OCI-LY1 (cell line): ENCODE results near the gene XPA.

Experiments
- H2AFZ ChIP-seq: fragments of 200-600 bp; sonication (generic), shearing (Covaris generic); 2 replicates; pipeline ENCODE4 v1.6.0; 2014; ENCODE audit warnings: antibody characterized with exemption, mild to moderate bottlenecking, low read length
- H3F3A ChIP-seq: fragments of 200-600 bp; sonication (generic), shearing (Covaris generic); 2 replicates; pipeline ENCODE4 v1.6.0; 2014; ENCODE audit warnings: mild to moderate bottlenecking, antibody characterized with exemption, low read length, moderate library complexity; ENCODE audit not compliant: insufficient read depth
- H3K27ac ChIP-seq: fragments of 200-600 bp; sonication (generic); 2 replicates; pipeline ENCODE4 v1.5.1; 2014; ENCODE audit warnings: low read length, mixed run types, mild to moderate bottlenecking, low read depth; ENCODE audit not compliant: poor library complexity, severe bottlenecking
- H3K27me3 ChIP-seq: fragments of 200-600 bp; sonication (generic); 2 replicates; pipeline ENCODE4 v1.6.0; 2014; ENCODE audit warnings: antibody characterized with exemption, mild to moderate bottlenecking, low read length, moderate library complexity; ENCODE audit not compliant: insufficient read depth
- H3K36me3 ChIP-seq: fragments of 200-600 bp; sonication (generic); 2 replicates; pipeline ENCODE4 v1.6.1; 2014; ENCODE audit warnings: mild to moderate bottlenecking, antibody characterized with exemption, low read length, moderate library complexity, mixed read lengths; ENCODE audit not compliant: insufficient read depth
- H3K4me1 ChIP-seq: fragments of 200-600 bp; sonication (generic); 2 replicates; pipeline ENCODE4 v1.5.1; 2014; ENCODE audit warnings: mild to moderate bottlenecking, low read length, moderate library complexity; ENCODE audit not compliant: insufficient read depth, severe bottlenecking
- H3K4me2 ChIP-seq: fragments of 200-600 bp; sonication (generic), shearing (Covaris generic); 2 replicates; pipeline ENCODE4 v1.6.1; 2014; ENCODE audit warnings: low read length
- H3K4me3 ChIP-seq: fragments of 200-600 bp; sonication (generic); 2 replicates; pipeline ENCODE4 v1.5.1; 2014; ENCODE audit warnings: low read length, low read depth, mild to moderate bottlenecking, mixed read lengths; ENCODE audit not compliant: poor library complexity, severe bottlenecking
- H3K79me2 ChIP-seq: fragments of 200-600 bp; shearing (Covaris generic); 2 replicates; pipeline ENCODE4 v1.6.1; 2016; ENCODE audit warnings: mixed run types, low read length, mixed read lengths; ENCODE audit not compliant: insufficient read depth
- H3K9ac ChIP-seq: fragments of 200-600 bp; sonication (generic), shearing (Covaris generic); 2 replicates; pipeline ENCODE4 v1.6.1; 2014; ENCODE audit warnings: mild to moderate bottlenecking, low read length, mixed read lengths
- H3K9me2 ChIP-seq: fragments of 200-600 bp; sonication (generic), shearing (Covaris generic); 2 replicates; pipeline ENCODE4 v1.6.1; 2014; ENCODE audit warnings: low read depth, mild to moderate bottlenecking, low read length, mixed read lengths
- H3K9me3 ChIP-seq: fragments of 200-600 bp; shearing (Covaris generic); 2 replicates; pipeline ENCODE4 v1.6.1; 2014; ENCODE audit warnings: low read length, mixed read lengths
- H4K20me1 ChIP-seq: fragments of 200-600 bp; sonication (generic), shearing (Covaris generic); 2 replicates; pipeline ENCODE4 v1.6.0; 2016; ENCODE audit warnings: mild to moderate bottlenecking, low read length; ENCODE audit not compliant: insufficient read depth
- CTCF ChIP-seq: fragments of 200-600 bp; sonication (generic), shearing (Covaris generic); IDR thresholded peaks from 2 replicates; pipeline ENCODE4 v1.5.1; 2017; ENCODE audit warnings: mild to moderate bottlenecking, antibody characterized with exemption, low read length, moderate library complexity, mixed read lengths
- EZH2 ChIP-seq: fragments of 200-600 bp; sonication (generic), shearing (Covaris generic); IDR thresholded peaks from 2 replicates; pipeline ENCODE4 v1.8.0; 2017; ENCODE audit warnings: borderline replicate concordance, mixed run types, mild to moderate bottlenecking, antibody characterized with exemption, low read length, moderate library complexity, mixed read lengths

Gene XPA

DNA sequence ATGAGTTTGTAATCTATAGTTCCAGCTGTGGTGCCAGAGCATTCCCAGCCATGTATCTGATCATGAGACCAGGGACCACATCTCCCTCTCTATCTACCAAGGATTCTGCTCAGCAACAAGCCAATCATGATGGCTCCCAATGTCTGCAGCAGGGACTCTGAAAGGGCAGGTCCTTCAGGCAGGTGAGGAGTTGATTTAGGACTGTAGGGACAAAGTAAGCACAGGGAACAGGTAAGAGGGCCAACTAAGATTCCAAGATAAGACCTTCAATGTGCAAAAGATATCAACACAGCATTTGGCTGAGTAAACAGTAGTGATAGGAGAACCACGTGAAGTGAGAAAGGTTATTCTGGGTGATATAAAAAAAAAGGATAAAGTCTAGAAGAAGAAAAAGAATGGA lies 8.5 kb downstream of the XPA start:
- H3K27me3 ChIP-seq = no peaks in the 10 kb centered on the region
- H3F3A ChIP-seq = no peaks in the 10 kb centered on the region
- no peaks in the 10 kb centered on the region for H4K20me1 ChIP-seq
- peaks cover 4% of the 10 kb centered on the region; the same call in 1 of the 2 replicates for H3K79me2 ChIP-seq
- H3K4me3 ChIP-seq = no peak overlapping the region
- TF ChIP-seq CTCF (no peak), EZH2 (no peak)
- H3K4me1 ChIP-seq = peaks cover 3% of the 10 kb centered on the region
- no peak overlapping the region for H2AFZ ChIP-seq
- no peaks in the 10 kb centered on the region for H3K9me2 ChIP-seq
- H3K4me2 ChIP-seq = no peak overlapping the region
- H3K9me3 ChIP-seq = no peaks in the 10 kb centered on the region
- H3K36me3 ChIP-seq = peaks cover 69% of the 10 kb centered on the region
- H3K27ac ChIP-seq = no peak overlapping the region
- no peak overlapping the region for H3K9ac ChIP-seq

- H3F3A ChIP-seq = no peaks in the 10 kb centered on the region
- no peak overlapping the region for H2AFZ ChIP-seq
- H3K9ac ChIP-seq = no peak overlapping the region
- H3K4me2 ChIP-seq = no peak overlapping the region
- H3K27me3 ChIP-seq = no peaks in the 10 kb centered on the region
- H4K20me1 ChIP-seq = no peaks in the 10 kb centered on the region
- H3K36me3 ChIP-seq = peaks cover 81% of the 10 kb centered on the region
- no peaks in the 10 kb centered on the region for H3K9me3 ChIP-seq
- H3K4me1 ChIP-seq = no peaks in the 10 kb centered on the region
- no peak overlapping the region for H3K4me3 ChIP-seq
- no peaks in the 10 kb centered on the region for H3K9me2 ChIP-seq
- TF ChIP-seq EZH2 (no peak), CTCF (no peak)
- H3K79me2 ChIP-seq = no peaks in the 10 kb centered on the region
- H3K27ac ChIP-seq = no peak overlapping the region
These were observed 14.9 kb downstream of the XPA start for GRCh38 chr9:97682242-97682641.

GRCh38 chr9:97675655-97676054 lies 21.5 kb downstream of the XPA start:
- no peak overlapping the region for H3K9ac ChIP-seq

More at GRCh38 chr9:97675655-97676054, 21.5 kb downstream of the XPA start:
- Histone ChIP-seq H3K9me2 (no peaks in the 10 kb centered on the region), H3K79me2 (no peaks in the 10 kb centered on the region), H2AFZ (no peak overlapping the region), H4K20me1 (no peaks in the 10 kb centered on the region), H3K4me1 (no peaks in the 10 kb centered on the region), H3K4me2 (no peak overlapping the region), H3K9me3 (no peaks in the 10 kb centered on the region), H3K36me3 (peaks cover 86% of the 10 kb centered on the region), H3K27me3 (no peaks in the 10 kb centered on the region), H3F3A (no peaks in the 10 kb centered on the region), H3K27ac (no peak overlapping the region), H3K4me3 (no peak overlapping the region)
- TF ChIP-seq EZH2 (no peak), CTCF (no peak)
